A549 (cell line): ENCODE measurements around the gene TOPBP1.

Experiments used
- BHLHE40 ChIP-seq: IDR thresholded peaks from 2 replicates; pipeline ENCODE4 v1.6.1; 2012; ENCODE audit warnings: low read depth, low read length, inconsistent platforms
- CEBPB ChIP-seq, 2 experiments: fragments of >200 bp in 1 of 2; sonication (Bioruptor Twin) in 1 of 2; formaldehyde crosslinking in 1 of 2; IDR thresholded peaks; 2 replicates each; pipeline ENCODE4 v1.6.1; 2012 to 2016
- CTCF ChIP-seq: fragments of >200 bp; sonication (Bioruptor Twin); formaldehyde crosslinking; IDR thresholded peaks from 3 replicates; pipeline ENCODE4 v1.5.1; 2016
- EP300 ChIP-seq, 2 experiments: fragments of >200 bp; sonication (Bioruptor Twin); formaldehyde crosslinking; IDR thresholded peaks; 2 replicates in 1 of 2; 3 replicates in 1 of 2; pipeline ENCODE4 v1.6.1; 2016 to 2017
- HOXB5 ChIP-seq: fragments of 250-450 bp; sonication (Bioruptor Pico); IDR thresholded peaks from 2 replicates; pipeline ENCODE4 v1.5.0; 2020; ENCODE audit warnings: mild to moderate bottlenecking, moderate library complexity
- MYC ChIP-seq: IDR thresholded peaks from 2 replicates; pipeline ENCODE4 v1.6.1; 2012; ENCODE audit warnings: mild to moderate bottlenecking, inconsistent platforms, low read length, improper control_type of control experiment, borderline replicate concordance
- NFE2L2 ChIP-seq: fragments of 150-350 bp; conservative IDR thresholded peaks from 2 replicates; pipeline ENCODE4 v1.6.1; 2014; ENCODE audit warnings: low read length
- PBX3 ChIP-seq: IDR thresholded peaks from 2 replicates; pipeline ENCODE4 v1.6.1; 2012
- POLR2A ChIP-seq: IDR thresholded peaks from 2 replicates; pipeline ENCODE4 v1.6.1; 2012; ENCODE audit warnings: mild to moderate bottlenecking, low read length
- RAD21 ChIP-seq, 2 experiments: fragments of >200 bp in 1 of 2; sonication (Bioruptor Twin) in 1 of 2; formaldehyde crosslinking in 1 of 2; IDR thresholded peaks in 1 of 2; conservative IDR thresholded peaks in 1 of 2; 2 replicates in 1 of 2; 3 replicates in 1 of 2; pipeline ENCODE4 v1.6.1; 2012 to 2018; ENCODE audit warnings: inconsistent platforms in 1 of 2
- REST ChIP-seq: fragments of 200-600 bp; sonication (generic); IDR thresholded peaks from 2 replicates; pipeline ENCODE4 v1.6.1; 2016; ENCODE audit warnings: antibody characterized with exemption, mild to moderate bottlenecking, moderate library complexity
- RNF2 ChIP-seq: fragments of 200-600 bp; sonication (generic); IDR thresholded peaks from 2 replicates; pipeline ENCODE4 v1.6.1; 2016; ENCODE audit warnings: low read depth, mild to moderate bottlenecking, antibody characterized with exemption, moderate library complexity, borderline replicate concordance
- TF ChIP-seq, protein P1 (sequence below): fragments of >200 bp; sonication (Bioruptor Twin); formaldehyde crosslinking; IDR thresholded peaks from 2 replicates; pipeline ENCODE4 v1.6.1; 2016

DNA sequence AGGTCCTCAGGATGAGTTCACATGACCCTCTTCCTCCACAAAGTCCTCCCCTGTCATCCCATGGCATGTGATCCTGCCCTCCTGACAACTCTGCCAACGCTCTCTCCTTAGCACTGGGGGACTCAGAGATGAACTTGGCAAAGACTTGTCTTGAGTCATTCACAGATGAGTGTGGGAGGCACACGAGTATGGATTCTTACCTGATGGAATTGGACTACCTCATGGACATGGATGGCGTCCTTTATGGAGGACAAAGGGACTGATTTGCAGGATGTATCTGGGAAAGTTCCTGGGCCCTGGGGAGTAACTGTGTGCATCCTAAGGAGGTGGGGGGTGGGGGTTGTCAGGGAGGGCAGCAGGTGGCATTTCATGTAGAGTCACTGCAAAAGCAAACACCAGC is 38.2 kb upstream of the TOPBP1 start:
- no peak for TF ChIP-seq CTCF
- no peak for TF ChIP-seq REST
- TF ChIP-seq RAD21 (conservative IDR thresholded peaks at IDR 0.05 in 1 of 2, IDR thresholded peaks at IDR 0.05 in 1 of 2) = no peak
- TF ChIP-seq NFE2L2 = no peak
- TF ChIP-seq EP300 (IDR thresholded peaks at IDR 0.05) = no peak
- no peak for TF ChIP-seq MYC
- TF ChIP-seq CEBPB (IDR thresholded peaks at IDR 0.05) = no peak
- TF ChIP-seq POLR2A = no peak
- no peak for TF ChIP-seq BHLHE40
- no peak for TF ChIP-seq PBX3
- TF ChIP-seq, protein P1, sequence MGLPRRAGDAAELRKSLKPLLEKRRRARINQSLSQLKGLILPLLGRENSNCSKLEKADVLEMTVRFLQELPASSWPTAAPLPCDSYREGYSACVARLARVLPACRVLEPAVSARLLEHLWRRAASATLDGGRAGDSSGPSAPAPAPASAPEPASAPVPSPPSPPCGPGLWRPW = no peak
- no peak for TF ChIP-seq RNF2
- TF ChIP-seq HOXB5 (CRISPR knock-in tag) = no peak
